NT2/D1 (cell line): ENCODE measurements around the gene SPAST.

Source experiments
- DNase-seq: peaks from one replicate; pipeline ENCODE4 v3.0.0-alpha.2; 2011; ENCODE audit warnings: low read depth, low spot score
- H3K27me3 ChIP-seq: 2 replicates; pipeline ENCODE4 v1.6.0; 2011; ENCODE audit warnings: mild to moderate bottlenecking; ENCODE audit not compliant: insufficient read length, insufficient read depth
- H3K36me3 ChIP-seq: 2 replicates; pipeline ENCODE4 v1.6.1; 2011; ENCODE audit warnings: mild to moderate bottlenecking, low read length, mixed read lengths; ENCODE audit not compliant: insufficient read depth, insufficient read length
- H3K4me1 ChIP-seq: 2 replicates; pipeline ENCODE4 v1.5.1; 2011; ENCODE audit not compliant: insufficient read depth, insufficient read length
- H3K4me3 ChIP-seq: 2 replicates; pipeline ENCODE4 v1.5.1; 2011; ENCODE audit warnings: low read depth; ENCODE audit not compliant: insufficient read length
- H3K9ac ChIP-seq: 2 replicates; pipeline ENCODE4 v1.6.0; 2011; ENCODE audit warnings: low read depth; ENCODE audit not compliant: insufficient read length
- H3K9me3 ChIP-seq: 2 replicates; pipeline ENCODE4 v1.5.1; 2011; ENCODE audit warnings: mild to moderate bottlenecking, low read length; ENCODE audit not compliant: insufficient read depth
- SUZ12 ChIP-seq: IDR thresholded peaks from 2 replicates; pipeline ENCODE4 v1.6.1; 2011; ENCODE audit not compliant: insufficient read length, insufficient read depth; ENCODE audit errors: extremely low read depth
- YY1 ChIP-seq: IDR thresholded peaks from 2 replicates; pipeline ENCODE4 v1.6.1; 2011; ENCODE audit not compliant: insufficient read length, insufficient read depth
- ZNF274 ChIP-seq: IDR thresholded peaks from 2 replicates; pipeline ENCODE4 v1.6.1; 2011; ENCODE audit warnings: mild to moderate bottlenecking, low read depth, low read length

The SPAST gene

DNA sequence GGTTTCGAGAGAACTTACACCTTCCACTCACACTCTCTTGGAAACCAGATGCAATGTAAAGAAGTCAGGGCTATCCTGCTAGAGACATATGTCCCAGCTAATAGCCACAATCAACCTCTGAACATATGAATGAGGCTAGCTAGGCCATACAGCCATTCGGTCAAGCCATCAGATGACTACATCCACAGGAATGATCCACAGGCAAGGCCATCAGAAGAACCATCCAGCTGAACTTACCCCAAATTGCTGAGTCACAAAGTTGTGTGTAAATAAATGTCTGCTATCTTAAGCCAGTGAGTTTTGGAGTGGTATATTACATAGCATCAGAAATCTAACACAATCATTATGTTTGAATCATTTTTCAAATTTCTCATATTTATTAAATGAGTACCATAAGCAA lies 5.2 kb upstream of the SPAST start:
- Histone ChIP-seq H3K4me3 (no peak overlapping the region), H3K27me3 (no peaks in the 10 kb centered on the region), H3K9me3 (no peaks in the 10 kb centered on the region), H3K36me3 (no peaks in the 10 kb centered on the region), H3K4me1 (no peaks in the 10 kb centered on the region), H3K9ac (no peak overlapping the region)
- TF ChIP-seq YY1 (no peak), SUZ12 (no peak), ZNF274 (no peak)
- DNase-seq, result no peak

DNA sequence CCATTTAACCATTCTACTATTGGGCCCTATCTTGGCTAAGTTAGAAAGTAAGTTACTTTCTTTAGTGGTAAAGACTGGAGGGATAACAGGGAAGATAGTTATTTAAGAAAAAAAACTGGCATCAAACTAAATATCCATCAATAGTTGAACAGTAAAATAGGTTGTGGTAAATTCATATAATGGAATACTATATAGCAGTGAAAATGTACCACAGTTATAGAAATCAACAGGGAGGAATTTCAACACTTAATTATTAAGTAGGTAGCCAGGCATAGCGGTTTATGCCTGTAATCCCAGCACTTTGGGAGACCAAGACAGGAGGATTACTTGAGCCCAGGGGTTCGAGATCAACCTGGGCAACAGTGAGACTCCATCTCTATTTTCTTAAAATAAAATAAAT lies 3.1 kb upstream of the SPAST start:
- Histone ChIP-seq H3K9ac (no peak overlapping the region), H3K4me3 (no peak overlapping the region), H3K9me3 (no peaks in the 10 kb centered on the region), H3K27me3 (no peaks in the 10 kb centered on the region), H3K4me1 (no peaks in the 10 kb centered on the region), H3K36me3 (no peaks in the 10 kb centered on the region)
- TF ChIP-seq ZNF274 (no peak), SUZ12 (no peak), YY1 (no peak)
- DNase-seq, result no peak

DNA sequence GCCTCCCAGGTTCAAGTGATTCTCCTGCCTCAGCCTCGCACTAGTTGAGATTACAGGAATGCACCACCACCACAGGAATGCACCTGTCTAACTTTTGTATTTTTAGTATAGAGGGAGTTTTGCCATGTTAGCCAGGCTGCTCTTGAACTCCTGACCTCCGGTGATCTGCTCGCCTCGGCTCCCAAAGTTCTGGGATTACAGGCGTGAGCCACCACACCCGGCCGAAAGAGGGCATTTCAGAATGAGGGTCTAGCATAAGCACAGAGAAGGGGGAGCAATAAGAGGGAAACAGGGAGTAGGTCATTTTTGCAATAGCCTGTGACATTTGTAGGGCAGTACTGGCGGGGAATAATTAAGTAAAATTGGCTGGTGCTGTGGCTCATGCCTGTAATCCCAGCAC lies 1.9 kb upstream of the SPAST start:
- H3K9me3 ChIP-seq, result no peaks in the 10 kb centered on the region
- no peak overlapping the region for H3K4me3 ChIP-seq
- no peak for DNase-seq
- no peaks in the 10 kb centered on the region for H3K36me3 ChIP-seq
- no peaks in the 10 kb centered on the region for H3K4me1 ChIP-seq
- H3K27me3 ChIP-seq, result no peaks in the 10 kb centered on the region
- no peak overlapping the region for H3K9ac ChIP-seq
- TF ChIP-seq ZNF274 (no peak), YY1 (no peak), SUZ12 (no peak)

DNA sequence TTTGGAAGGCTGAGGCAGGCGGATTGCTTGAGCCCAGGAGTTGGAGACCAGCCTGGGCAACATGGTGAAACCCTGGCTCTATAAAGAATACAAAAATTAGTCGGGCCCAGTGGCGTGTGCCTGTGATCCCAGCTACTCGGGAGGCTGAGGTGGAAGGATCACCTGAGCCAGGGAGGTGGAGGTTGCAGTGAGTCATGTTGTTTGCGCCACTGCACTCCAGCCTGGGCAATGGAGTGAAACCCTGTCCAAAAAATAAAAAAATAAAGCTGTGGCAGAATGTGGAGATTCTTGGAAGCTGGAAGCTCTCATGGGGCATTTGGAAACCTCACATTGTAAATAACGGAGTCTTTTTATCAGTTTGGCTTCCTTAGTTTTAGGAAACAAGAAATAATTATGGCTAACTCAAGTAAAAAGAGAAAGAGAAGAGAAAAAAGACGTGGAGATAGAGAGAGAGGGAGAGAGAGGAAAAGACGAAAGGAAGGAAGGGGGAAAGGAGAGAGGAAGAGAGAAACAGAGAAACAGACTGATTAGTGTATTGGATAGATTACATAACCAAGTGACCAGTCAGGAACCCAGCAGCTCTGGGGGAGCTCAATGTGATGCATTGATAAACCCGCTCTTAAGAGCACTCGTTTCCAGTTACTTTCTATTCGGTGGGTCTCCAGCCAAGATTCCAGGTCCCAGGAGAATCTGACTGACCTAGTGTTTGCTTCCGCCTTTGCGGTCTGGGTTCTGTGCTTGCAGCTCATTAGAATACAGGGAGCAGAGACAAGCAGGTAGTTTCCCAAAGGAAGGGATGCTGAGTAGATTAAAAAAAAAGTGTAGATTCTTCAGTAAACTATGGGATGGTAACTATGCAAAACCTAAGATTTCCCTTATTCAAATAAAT lies 1.1 kb upstream of the SPAST start:
- Histone ChIP-seq H3K4me1 (no peaks in the 10 kb centered on the region), H3K27me3 (no peaks in the 10 kb centered on the region), H3K36me3 (no peaks in the 10 kb centered on the region), H3K9ac (peak overlapping the region; percentile 71), H3K4me3 (peak overlapping the region; percentile 42), H3K9me3 (no peaks in the 10 kb centered on the region)
- no peak for DNase-seq
- TF ChIP-seq SUZ12 (no peak), ZNF274 (no peak), YY1 (no peak)

DNA sequence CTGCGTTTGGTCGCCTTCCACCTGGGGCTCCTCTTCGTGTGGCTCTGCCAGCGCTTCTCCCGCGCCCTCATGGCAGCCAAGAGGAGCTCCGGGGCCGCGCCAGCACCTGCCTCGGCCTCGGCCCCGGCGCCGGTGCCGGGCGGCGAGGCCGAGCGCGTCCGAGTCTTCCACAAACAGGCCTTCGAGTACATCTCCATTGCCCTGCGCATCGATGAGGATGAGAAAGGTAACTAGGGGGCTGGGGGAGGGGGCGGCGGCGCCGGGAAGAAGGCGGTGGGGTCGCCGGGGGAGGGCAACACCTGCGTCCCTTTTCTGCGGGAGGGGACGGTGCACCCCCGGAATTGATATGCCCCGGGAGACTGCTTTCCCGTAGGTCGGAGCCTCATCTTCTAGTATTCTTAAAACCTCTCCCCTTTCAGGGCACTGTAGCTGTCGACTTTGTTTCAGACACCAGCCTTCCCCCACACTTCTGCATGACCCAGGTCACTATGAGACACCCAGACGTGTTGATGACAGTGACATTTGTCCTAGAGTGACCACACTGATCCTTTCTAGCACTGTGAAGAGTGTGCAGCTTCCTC lies 755 bp downstream of the SPAST start:
- no peaks in the 10 kb centered on the region for H3K9me3 ChIP-seq
- H3K9ac ChIP-seq, result peak overlapping the region; percentile 58
- H3K36me3 ChIP-seq, result no peaks in the 10 kb centered on the region
- TF ChIP-seq SUZ12 (no peak), ZNF274 (no peak), YY1 (no peak)
- DNase-seq, result no peak
- no peaks in the 10 kb centered on the region for H3K27me3 ChIP-seq
- H3K4me3 ChIP-seq, result peak overlapping the region; percentile 49
- H3K4me1 ChIP-seq, result no peaks in the 10 kb centered on the region

DNA sequence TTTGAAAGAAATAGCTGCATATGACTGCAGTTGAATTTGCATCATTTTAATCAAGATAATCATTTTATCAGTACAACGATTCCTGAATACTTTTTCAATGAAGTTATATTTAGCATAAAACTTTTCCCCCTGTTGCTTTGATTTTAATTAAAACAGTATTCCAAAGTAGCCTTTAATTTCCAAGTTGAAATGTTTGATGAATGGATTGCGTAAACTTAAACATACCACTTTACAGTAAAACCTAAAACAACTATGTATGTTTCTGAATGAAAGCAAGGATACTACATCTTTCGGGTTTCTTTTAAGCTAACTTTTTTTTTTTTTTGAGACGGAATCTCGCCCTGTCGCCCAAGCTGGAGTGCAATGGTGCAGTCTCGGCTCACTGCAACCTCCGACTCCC lies 1.4 kb downstream of the SPAST start:
- H3K9ac ChIP-seq, result peak overlapping the region; percentile 58
- H3K9me3 ChIP-seq, result no peaks in the 10 kb centered on the region
- H3K36me3 ChIP-seq, result no peaks in the 10 kb centered on the region
- no peak for DNase-seq
- H3K4me1 ChIP-seq, result no peaks in the 10 kb centered on the region
- peak overlapping the region; percentile 49 for H3K4me3 ChIP-seq
- no peaks in the 10 kb centered on the region for H3K27me3 ChIP-seq
- TF ChIP-seq YY1 (no peak), SUZ12 (no peak), ZNF274 (no peak)

DNA sequence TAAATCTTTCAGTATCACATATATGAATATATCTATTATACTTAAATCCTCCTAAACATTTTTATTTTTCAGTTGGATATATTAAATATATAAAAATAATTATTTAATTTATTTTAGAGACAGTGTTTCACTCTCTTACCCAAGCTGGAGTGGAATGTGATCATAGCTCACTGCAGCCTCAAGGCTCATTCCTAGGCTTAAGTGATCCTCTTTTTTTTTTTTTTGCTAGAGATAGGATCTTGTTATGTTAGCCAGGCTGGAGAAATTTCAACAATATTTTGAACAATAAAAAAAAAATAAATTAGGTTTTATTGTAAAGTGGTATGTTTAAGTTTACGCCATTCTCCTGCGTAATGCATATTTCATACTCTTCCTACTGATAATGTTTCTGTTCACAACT lies 4.2 kb downstream of the SPAST start:
- Histone ChIP-seq H3K4me3 (no peak overlapping the region), H3K27me3 (no peaks in the 10 kb centered on the region), H3K9me3 (no peaks in the 10 kb centered on the region), H3K9ac (no peak overlapping the region), H3K36me3 (no peaks in the 10 kb centered on the region), H3K4me1 (no peaks in the 10 kb centered on the region)
- TF ChIP-seq SUZ12 (no peak), YY1 (no peak), ZNF274 (no peak)
- no peak for DNase-seq
